HG02970 (cell line): ENCODE results near the gene CYTIP.
"Not testable (repeated sequence)": the region's sequence is repeated elsewhere in the genome, so short reads cannot be mapped to it uniquely, and the experiment has no call there.

Source experiments
- ATAC-seq: cut with Tn5 transposase; IDR thresholded peaks from one replicate; pipeline ENCODE4 v1.9.1; 2021; ENCODE audit warnings: mild to moderate bottlenecking, moderate library complexity, moderate number of reproducible peaks; ENCODE audit not compliant: unreplicated experiment, low FRiP score

CYTIP gene

GRCh38 chr2:157427003-157427921 lies 16.6 kb downstream of the CYTIP start:
- no peak for ATAC-seq

DNA sequence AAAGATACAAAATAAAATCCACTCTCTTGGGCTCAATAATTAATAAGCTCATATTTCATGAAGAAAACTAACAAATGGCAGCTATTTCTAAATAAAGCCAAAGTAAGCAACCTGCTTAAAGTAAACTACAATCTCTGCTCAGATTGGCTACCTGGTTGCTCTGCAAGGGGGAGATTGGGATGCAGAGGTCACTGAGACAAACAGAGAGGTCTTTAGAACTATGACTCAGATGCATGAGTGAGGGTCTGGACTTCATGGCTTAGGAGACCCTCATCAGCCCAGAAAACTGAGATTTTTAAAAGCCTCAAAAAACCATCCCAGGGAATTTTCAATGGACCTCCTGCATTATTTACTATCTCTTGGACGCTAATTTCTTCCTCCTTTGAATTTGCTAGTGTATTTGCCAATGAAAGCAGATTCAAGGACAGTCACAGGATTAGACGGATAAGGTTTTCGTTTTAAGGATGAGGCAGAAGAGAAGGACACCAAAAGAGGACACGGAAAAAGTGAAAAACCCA lies 17.4 kb downstream of the CYTIP start:
- ATAC-seq: no peak

DNA sequence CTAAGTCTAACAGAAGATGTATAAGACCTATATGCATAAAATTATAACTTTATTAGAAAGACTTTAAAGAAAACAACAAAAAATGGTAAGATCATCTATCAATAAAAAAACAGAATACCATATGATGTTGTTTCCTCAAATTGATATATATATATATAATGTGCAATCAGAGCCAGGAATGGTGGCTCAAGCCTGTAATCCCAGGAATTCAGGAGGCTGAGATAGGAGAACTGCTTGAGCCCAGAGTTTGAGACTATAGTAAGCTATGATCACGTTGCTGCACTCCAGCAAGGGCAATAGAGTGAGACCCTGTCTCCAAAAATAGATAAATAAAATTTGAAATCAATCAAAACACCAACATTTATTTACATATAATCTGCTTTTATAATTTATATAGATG lies 19.5 kb downstream of the CYTIP start:
- ATAC-seq: no peak

GRCh38 chr2:157421964-157422363 lies 21.9 kb downstream of the CYTIP start:
- no peak for ATAC-seq

- ATAC-seq: no peak
These were observed 22.5 kb downstream of the CYTIP start for GRCh38 chr2:157421331-157421944.

GRCh38 chr2:157420771-157421323 lies 23.0 kb downstream of the CYTIP start:
- ATAC-seq: no peak

DNA sequence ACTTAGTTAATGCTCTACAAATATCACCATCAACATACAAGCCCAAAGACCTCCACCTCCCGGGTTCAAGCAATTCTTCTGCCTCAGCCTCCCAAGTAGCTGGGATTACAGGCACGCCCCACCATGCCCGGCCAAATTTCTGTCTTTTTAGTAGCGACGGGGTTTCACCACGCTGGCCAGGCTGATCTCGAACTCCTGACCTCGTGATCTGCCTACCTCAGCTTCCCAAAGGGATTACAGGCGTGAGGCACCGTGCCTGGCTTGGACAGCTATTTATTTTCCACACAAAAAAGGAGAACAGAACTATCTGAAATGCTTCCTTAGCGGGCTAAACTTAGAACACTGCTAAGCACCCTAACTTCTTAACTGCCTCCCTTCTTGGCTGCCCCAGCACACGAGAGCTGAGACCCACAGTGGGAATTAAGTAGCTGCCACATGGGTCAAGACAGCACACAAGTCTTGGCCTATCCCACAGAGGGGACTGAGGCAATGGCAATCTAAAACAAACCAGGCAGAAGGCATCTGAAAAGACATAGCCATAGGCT lies 24.8 kb downstream of the CYTIP start:
- no peak for ATAC-seq

DNA sequence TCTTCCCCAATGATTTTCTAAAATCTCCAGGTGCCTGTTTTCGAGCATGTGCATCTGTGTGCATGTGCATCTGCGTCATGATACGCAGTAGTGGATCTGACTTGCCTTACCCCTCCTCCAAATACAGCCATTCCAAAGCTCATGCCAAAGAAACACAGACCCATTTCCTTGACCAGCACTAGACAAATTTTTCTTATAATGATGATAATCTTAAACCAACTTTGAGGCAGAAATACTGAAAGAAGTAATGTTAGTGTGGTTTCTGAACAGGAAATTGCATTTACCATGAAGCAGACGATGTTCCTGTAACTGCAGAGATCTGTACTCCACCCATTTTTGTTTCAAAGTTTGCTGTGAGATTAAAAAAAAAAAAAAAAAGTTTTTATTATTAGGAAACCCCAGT lies 25.6 kb downstream of the CYTIP start:
- no peak for ATAC-seq

- no peak for ATAC-seq
These were observed 28.2 kb downstream of the CYTIP start for GRCh38 chr2:157415591-157416101.

DNA sequence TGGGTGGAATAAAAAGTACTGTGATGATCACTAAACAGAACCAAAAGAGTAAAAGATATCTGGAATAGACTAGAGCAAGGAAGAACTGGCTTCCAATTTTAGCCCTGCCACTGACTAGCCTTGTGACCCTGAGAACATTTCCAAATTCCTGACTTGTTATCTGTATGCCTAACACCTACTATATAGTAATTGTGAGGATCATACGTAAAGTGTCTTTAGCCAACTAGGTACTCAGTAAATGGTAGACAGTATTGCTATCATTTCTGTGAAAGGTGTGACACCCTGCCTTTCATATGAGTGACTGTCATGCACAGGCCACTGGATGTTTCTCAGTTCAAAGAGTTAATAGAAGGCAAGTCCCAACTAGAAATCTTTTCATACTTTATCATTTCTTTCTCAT lies 29.8 kb downstream of the CYTIP start:
- ATAC-seq: peak; percentile 25

- peak; percentile 88 for ATAC-seq
These were observed 30.4 kb downstream of the CYTIP start for GRCh38 chr2:157413326-157414035.

DNA sequence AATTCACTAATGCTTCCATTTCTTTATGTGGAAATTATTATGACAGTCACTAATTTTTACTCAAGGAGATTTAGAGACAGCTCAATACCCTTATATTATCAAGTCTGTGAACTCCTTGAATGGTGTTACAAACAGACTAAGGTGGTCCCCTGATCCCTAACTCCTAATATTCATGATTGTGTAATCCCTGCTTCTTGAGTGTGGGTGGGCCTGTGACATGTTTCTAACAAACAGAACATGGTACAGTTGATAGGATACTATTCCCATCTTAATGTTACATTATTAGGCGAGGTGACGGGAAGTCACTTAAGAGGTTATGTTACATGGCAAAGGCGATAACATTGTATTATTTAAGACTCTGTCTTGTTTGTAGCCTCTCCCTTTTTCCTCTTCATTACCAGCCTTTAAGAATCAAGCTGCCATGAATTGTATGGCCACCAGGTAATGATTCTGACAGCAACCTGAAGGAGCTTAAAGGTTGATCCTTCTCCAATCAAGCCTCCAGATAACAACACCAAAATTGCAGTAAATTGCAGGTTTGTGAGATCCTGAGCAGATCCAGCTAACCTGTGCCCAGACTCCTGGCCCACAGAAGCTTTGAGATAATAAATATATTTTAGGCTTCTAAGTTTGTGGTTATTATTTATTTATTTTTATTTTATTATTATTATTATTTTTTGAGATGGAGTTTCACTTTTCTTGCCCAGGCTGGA lies 32.1 kb downstream of the CYTIP start:
- ATAC-seq: no peak

GRCh38 chr2:157405398-157405797 lies 38.5 kb downstream of the CYTIP start:
- ATAC-seq: not testable (repeated sequence)

DNA sequence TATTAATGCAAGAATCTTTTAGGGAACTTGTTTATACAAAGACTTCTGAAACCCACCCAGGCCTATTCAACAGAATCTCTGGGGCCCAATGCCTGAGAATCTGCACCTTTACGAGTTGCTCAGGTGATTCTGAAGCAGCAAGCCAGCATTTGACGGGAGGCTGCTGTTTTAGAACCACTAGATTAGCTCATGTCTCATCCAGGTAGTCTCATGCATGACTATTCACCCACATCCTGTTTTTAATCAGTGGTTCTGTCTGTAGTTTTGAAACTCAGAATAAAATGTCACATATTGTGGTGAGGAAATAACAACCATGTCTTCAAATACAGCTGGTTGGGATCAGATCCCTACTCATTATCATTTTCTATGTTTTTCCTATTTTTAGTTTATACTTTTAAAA lies 39.5 kb downstream of the CYTIP start:
- peak; percentile 87 for ATAC-seq

DNA sequence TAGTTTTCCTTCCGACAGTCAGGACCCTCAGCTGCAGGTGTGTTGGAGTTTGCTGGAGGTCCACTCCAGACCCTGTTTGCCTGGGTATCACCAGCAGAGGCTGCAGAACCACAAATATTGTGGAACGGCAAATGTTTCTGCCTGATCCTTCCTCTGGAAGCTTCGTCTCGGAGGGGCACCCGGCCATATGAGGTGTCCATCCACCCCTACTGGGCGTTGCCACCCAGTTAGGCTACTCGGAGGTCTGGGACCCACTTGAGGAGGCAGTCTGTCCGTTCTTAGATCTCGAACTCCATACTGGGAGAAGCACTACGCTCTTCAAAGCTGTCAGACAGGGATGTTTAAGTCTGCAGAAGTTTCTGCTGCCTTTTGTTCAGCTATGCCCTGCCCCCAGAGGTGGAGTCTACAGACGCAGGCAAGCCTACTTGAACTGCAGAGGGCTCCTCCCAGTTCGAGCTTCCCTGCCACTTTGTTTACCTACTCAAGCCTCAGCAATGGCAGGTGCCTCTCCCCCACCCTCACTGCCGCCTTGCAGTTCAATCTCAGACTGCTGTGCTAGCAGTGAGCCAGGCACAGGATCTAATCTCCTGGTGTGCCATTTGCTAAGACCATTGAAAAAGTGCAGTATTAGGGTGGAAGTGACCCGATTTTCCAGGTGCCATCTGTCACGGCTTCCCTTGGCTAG lies 40.9 kb downstream of the CYTIP start:
- ATAC-seq: not testable (repeated sequence)

DNA sequence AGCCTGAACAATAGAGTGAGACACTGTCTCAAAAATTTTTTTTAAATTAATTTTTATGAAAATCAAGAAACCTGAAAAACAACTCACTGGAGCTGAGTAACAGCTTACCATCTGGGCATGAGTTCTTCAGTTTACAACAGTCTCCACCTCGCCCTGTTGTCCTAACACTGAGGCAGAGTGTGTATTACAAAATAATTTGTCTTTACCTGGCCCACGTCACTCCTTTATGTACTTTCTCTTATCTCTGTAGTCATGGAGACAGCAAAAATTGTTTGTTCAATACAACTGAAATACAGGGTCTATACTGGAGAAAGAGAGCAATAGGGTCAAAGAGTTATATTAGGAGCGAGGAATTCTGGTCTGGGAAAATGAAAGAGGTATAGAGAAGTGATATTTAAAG lies 48.1 kb downstream of the CYTIP start:
- no peak for ATAC-seq

- ATAC-seq: no peak
These were observed 49.0 kb downstream of the CYTIP start for GRCh38 chr2:157394928-157395327.

DNA sequence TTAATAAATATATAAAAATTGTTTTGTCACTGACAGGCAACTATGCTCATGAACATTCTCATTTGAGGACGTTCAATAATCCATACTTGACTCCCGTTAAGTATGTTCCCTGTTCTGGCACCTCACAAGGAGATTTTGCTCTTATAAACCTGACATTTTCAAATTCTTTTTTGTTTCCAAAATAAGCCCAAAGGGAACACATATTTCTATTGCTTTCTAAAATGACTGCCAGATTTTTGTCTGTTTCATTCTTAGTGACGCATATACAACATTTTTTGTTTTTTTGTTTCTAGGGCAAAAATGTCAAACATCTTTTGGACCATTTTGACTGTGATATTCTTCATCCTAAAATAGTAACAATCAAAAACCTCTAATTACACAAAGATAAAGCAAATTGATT lies 50.5 kb downstream of the CYTIP start:
- no peak for ATAC-seq

GRCh38 chr2:157388827-157389226 lies 55.1 kb downstream of the CYTIP start:
- no peak for ATAC-seq
